ENCODE measurements around the gene SNX18. TPM values are rescaled to one million over a fixed set of nuclear protein-coding genes. Genes with fewer than 3 reads are reported as not detected.
A peak's percentile ranks its signal among the peaks of the same experiment; 100 is the strongest.

SNX18 gene
- total and polyA plus RNA-seq, 2 of the 4 experiments (the other 2 are of a cell fraction), result 31.2 to 50.0 TPM

GRCh38 chr5:54519509-54519876, 1.9 kb downstream of the SNX18 start:
- Histone ChIP-seq H3K56ac (ENCODE audit: extremely low read depth, insufficient read depth, low read length) (peak overlapping the region; percentile 96), H2BK20ac (ENCODE audit: low read depth, low read length) (peak overlapping the region; percentile 47; the same call in 1 of the 2 replicates), H3K9me3 (ENCODE audit: control insufficient read depth, insufficient read depth, low read length) (peaks cover 9% of the 10 kb centered on the region), H3K14ac (replicated peaks; ENCODE audit: low read depth, low read length) (peak overlapping the region; percentile 99), H3K9ac (ENCODE audit: low read depth, low read length) (peak overlapping the region; percentile 97; the same call in 1 of the 2 replicates), H2BK5ac (ENCODE audit: low read depth, low read length, poor library complexity, severe bottlenecking) (peak overlapping the region; percentile 99), H3K79me1 (ENCODE audit: low read depth in 1 of 2, low read length in 2 of 2) (peaks cover 0 to 40% of the 10 kb centered on the region in 2 experiments; a peak in 2 of 4 replicates), H3K9me1 (ENCODE audit: insufficient read depth, low read length) (peaks cover 9% of the 10 kb centered on the region), H3K4me2 (ENCODE audit: low read depth, low read length) (peak overlapping the region; percentile 96), H4K91ac (ENCODE audit: insufficient read depth, low read depth, low read length) (peak overlapping the region; percentile 8), H4K5ac (ENCODE audit: low read depth, low read length) (peak overlapping the region; percentile 23), H2AK9ac (replicated peaks; ENCODE audit: low read depth, low read length, poor library complexity) (peak overlapping the region; percentile 55), H3K4ac (ENCODE audit: low read depth, low read length) (peak overlapping the region; percentile 82), H2AK5ac (ENCODE audit: low read depth, low read length) (peak overlapping the region; percentile 95), H2BK15ac (ENCODE audit: low read depth, low read length) (no peak overlapping the region; the same call in 2 of the 3 replicates), H3K23ac (ENCODE audit: low read depth, low read length) (peak overlapping the region; percentile 99), H3K27ac (ENCODE audit: insufficient read depth, low read length) (peak overlapping the region; percentile 88), H2BK120ac (ENCODE audit: low read depth, low read length) (peak overlapping the region; percentile 94; the same call in 1 of the 2 replicates), H4K20me1 (ENCODE audit: insufficient read depth, low read length) (peaks cover 55% of the 10 kb centered on the region), H4K8ac (ENCODE audit: low read depth in 2 of 2, low read length in 2 of 2) (peak overlapping the region; percentile 17 to 96; a peak in 3 of 4 replicates), H3K4me3 (ENCODE audit: insufficient read depth, low read depth, low read length) (peak overlapping the region; percentile 92), H3K36me3 (ENCODE audit: control insufficient read depth, insufficient read depth, low read length) (peaks cover 28% of the 10 kb centered on the region), H3K4me1 (ENCODE audit: control insufficient read depth, insufficient read depth, low read length) (peaks cover 14% of the 10 kb centered on the region), H2AFZ (replicated peaks; ENCODE audit: low read length, poor library complexity) (peak overlapping the region; percentile 9), H3K18ac (ENCODE audit: low read depth, low read length) (peak overlapping the region; percentile 98), H3K27me3 (ENCODE audit: control insufficient read depth, insufficient read depth, low read length) (no peaks in the 10 kb centered on the region)
- ATAC-seq (ENCODE audit: low read depth), result no peak
- intact Hi-C loops (cut with micrococcal nuclease), result loop anchor here (1.0 to 10.0 kb wide), 3 partner anchors 151 to 275 kb away; no protein-coding TSS in a partner anchor
- no peak for DNase-seq
- dilution Hi-C loops (cut with HindIII; ENCODE audit: low sequenced_read_pairs, unreplicated experiment), result no loop called here
- no TSS peak for BruUV-seq (replicated peaks)
- WGBS, 2 experiments (ENCODE audit: extremely low coverage in 2 of 2, insufficient read length in 1 of 2), result 67% methylated on average over 2 of the region's 10 CpGs; no CpG with 5 or more reads in 1 of the 2 experiments
- TF ChIP-seq RAD21 (IDR thresholded peaks at IDR 0.05; ENCODE audit: low read length), result no peak
- no peak for TF ChIP-seq RCOR1 (IDR thresholded peaks at IDR 0.05; ENCODE audit: insufficient replicate concordance, low read length)
- no peak for TF ChIP-seq POLR2A (IDR thresholded peaks at IDR 0.05; ENCODE audit: low read depth, low read length)
- no peak for TF ChIP-seq CHD1 (IDR thresholded peaks at IDR 0.05; ENCODE audit: low read depth, low read length)
- CTCF ChIA-PET, result interaction anchor here (1.0 kb wide), 1 partner anchor 325 kb away, joined by 4 read pairs; no protein-coding TSS in a partner anchor
- in situ Hi-C loops (cut with MboI; ENCODE audit: low sequenced_read_pairs), result loop anchor here (5.0 kb wide), 1 partner anchor 343 kb away; no protein-coding TSS in a partner anchor
- POLR2A ChIA-PET (ENCODE audit: unreplicated experiment), result interaction anchor here (1.1 kb wide), 1 partner anchor 151 kb away, joined by 3 read pairs; no protein-coding TSS in a partner anchor
